GM12878 (cell line): Measurements from ENCODE around the gene ADM2. TPM values are rescaled to one million over a fixed set of nuclear protein-coding genes. Genes with fewer than 3 reads are reported as not detected.
A peak's percentile ranks its signal among the peaks of the same experiment; 100 is the strongest.

Experiments used
- BACH1 ChIP-seq: fragments of 450-650 bp; IDR thresholded peaks from 2 replicates; pipeline ENCODE4 v1.6.1; 2017; ENCODE audit warnings: mild to moderate bottlenecking, borderline replicate concordance
- DPF2 ChIP-seq: fragments of 450-650 bp; IDR thresholded peaks from 2 replicates; pipeline ENCODE4 v1.6.1; 2017; ENCODE audit warnings: mild to moderate bottlenecking
- HDAC6 ChIP-seq: fragments of 200-600 bp; sonication (generic); IDR thresholded peaks from one replicate; pipeline ENCODE4 v1.8.0; 2017; ENCODE audit warnings: antibody characterized with exemption; ENCODE audit not compliant: unreplicated experiment
- HDGF ChIP-seq: fragments of 450-650 bp; IDR thresholded peaks from 2 replicates; pipeline ENCODE4 v1.6.1; 2016; ENCODE audit warnings: antibody characterized with exemption
- JUNB ChIP-seq: IDR thresholded peaks from 2 replicates; pipeline ENCODE4 v1.6.1; 2016; ENCODE audit warnings: antibody characterized with exemption, mild to moderate bottlenecking
- LARP7 ChIP-seq: fragments of 450-650 bp; IDR thresholded peaks from 2 replicates; pipeline ENCODE4 v1.6.1; 2017; ENCODE audit warnings: mild to moderate bottlenecking
- MXI1 ChIP-seq: fragments of 150-350 bp; IDR thresholded peaks from 2 replicates; pipeline ENCODE4 v1.6.1; 2011; ENCODE audit warnings: low read depth, mild to moderate bottlenecking, inconsistent platforms, low read length, improper control_type of control experiment
- NBN ChIP-seq: fragments of 450-650 bp; IDR thresholded peaks from 2 replicates; pipeline ENCODE4 v1.6.1; 2016
- POLR2AphosphoS2 ChIP-seq: IDR thresholded peaks from 2 replicates; pipeline ENCODE4 v1.6.1; 2011; ENCODE audit warnings: low read depth, mild to moderate bottlenecking, low read length, improper control_type of control experiment, moderate library complexity
- POLR2AphosphoS5 ChIP-seq: IDR thresholded peaks from 2 replicates; pipeline ENCODE4 v1.6.1; 2011; ENCODE audit warnings: mild to moderate bottlenecking, low read length, inconsistent platforms
- POU2F2 ChIP-seq: IDR thresholded peaks from 3 replicates; pipeline ENCODE4 v1.6.1; 2011; ENCODE audit warnings: low read depth, mild to moderate bottlenecking, low read length, borderline replicate concordance
- RAD21 ChIP-seq: IDR thresholded peaks from 2 replicates; pipeline ENCODE4 v1.6.1; 2011; ENCODE audit warnings: mild to moderate bottlenecking, low read depth, low read length, moderate library complexity; ENCODE audit not compliant: insufficient read depth
- RELA ChIP-seq: fragments of 450-650 bp; IDR thresholded peaks from 2 replicates; pipeline ENCODE4 v1.8.0; 2014; ENCODE audit warnings: borderline replicate concordance; ENCODE audit not compliant: partially characterized antibody
- SMAD5 ChIP-seq: IDR thresholded peaks from 2 replicates; pipeline ENCODE4 v1.6.1; 2016; ENCODE audit warnings: antibody characterized with exemption, low read depth
- SREBF2 ChIP-seq: IDR thresholded peaks from 2 replicates; pipeline ENCODE4 v1.6.1; 2012; ENCODE audit warnings: mild to moderate bottlenecking, low read length
- TCF12 ChIP-seq: IDR thresholded peaks from 2 replicates; pipeline ENCODE4 v1.6.1; 2011; ENCODE audit warnings: low read depth, mild to moderate bottlenecking, low read length
- polyA plus RNA-seq, 11 experiments: library from polyadenylated mRNA; depleted of rRNA in 4 of 11; unstranded in 6 of 11; stranded (reverse) in 5 of 11; fragments of >200 nt; fragmentation: Nextera tagmentation in 4 of 11; fragmentation: Illumina TruSeq in 1 of 11; extraction: Ambion mirVana in 4 of 11; extraction: Trizol in 1 of 11; gene quantifications; 1 replicate in 1 of 11; 2 replicates in 10 of 11; pipeline versions ENCODE4 v1.2.1 to v1.2.3, GENCODE V29; 2011 to 2016; ENCODE audit warnings: inconsistent platforms in 2 of 11, missing spikeins in 2 of 11, low read depth in 1 of 11
- total RNA-seq, 4 experiments: library from RNA; depleted of rRNA in 3 of 4; stranded (reverse); fragments of >200 nt in 3 of 4; fragmentation: Illumina TruSeq in 1 of 4; extraction: Trizol in 1 of 4; gene quantifications; 2 replicates each; pipeline versions ENCODE4 v1.2.1 to v1.2.3, GENCODE V29; 2013 to 2021
- TF ChIP-seq, protein P1 (sequence below): IDR thresholded peaks from 2 replicates; pipeline ENCODE4 v1.6.1; 2011; ENCODE audit warnings: borderline replicate concordance, low read depth, mild to moderate bottlenecking, moderate library complexity, low read length; ENCODE audit not compliant: insufficient read depth, poor library complexity, severe bottlenecking
- TF ChIP-seq, protein P2 (sequence below): fragments of 450-650 bp; IDR thresholded peaks from 2 replicates; pipeline ENCODE4 v1.6.1; 2017; ENCODE audit warnings: mild to moderate bottlenecking, moderate library complexity
- TF ChIP-seq, protein P3 (sequence below): IDR thresholded peaks from 2 replicates; pipeline ENCODE4 v1.6.1; 2011; ENCODE audit warnings: low read depth, low read length, improper control_type of control experiment, borderline replicate concordance
- TF ChIP-seq, protein P4 (sequence below): fragments of 450-650 bp; IDR thresholded peaks from 2 replicates; pipeline ENCODE4 v1.6.1; 2017; ENCODE audit warnings: mild to moderate bottlenecking, moderate library complexity

ADM2 gene
- total and polyA plus RNA-seq, 10 of the 15 experiments (the other 5 are each of a cell fraction or from before 2014, with no cell fraction given): 0.02 to 0.33 (median 0.12) TPM; not detected in 2

DNA sequence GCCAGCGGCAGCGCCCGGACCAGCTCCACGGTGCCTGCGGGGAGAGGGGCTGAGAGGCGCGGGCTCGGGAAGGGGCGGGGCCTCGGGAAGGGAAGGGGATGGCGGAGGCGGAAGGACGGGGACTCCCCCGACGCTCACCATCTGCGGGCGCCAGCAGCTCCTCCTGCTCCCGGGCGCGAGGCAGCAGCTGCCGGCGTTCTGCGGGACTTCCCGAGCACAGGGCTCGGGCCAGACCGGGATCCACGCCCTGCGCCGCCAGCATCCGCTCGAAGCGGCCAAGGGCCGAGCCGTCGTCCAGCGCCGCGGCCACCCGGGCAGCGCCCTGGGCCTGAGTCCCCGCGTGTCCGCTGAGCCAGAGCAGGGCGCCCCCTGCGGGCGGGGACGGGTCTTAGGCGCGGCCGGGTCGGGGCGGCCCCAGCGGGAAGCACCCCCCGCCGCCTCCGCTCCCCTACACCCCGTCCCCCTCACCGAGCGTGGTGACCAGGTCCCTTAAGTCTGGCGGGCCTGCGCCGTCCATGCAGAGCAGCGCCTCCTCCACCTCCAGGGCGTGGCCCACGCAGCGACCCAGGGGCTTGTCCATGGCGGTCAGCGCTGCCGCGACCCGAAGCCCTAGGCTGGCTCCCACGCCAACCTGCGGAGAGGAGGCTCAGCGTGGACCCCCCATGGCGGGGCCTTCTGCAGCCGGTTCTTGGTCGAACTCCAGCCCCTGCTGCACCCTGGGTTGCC lies 44.9 kb downstream of the ADM2 start (continued):
- TF ChIP-seq BACH1 (peak; percentile 99), POLR2AphosphoS5 (peak; percentile 61), JUNB (no peak), SREBF2 (no peak), NBN (peak; percentile 59), SMAD5 (no peak; the same call in 1 of the 2 replicates), POLR2AphosphoS2 (no peak), TCF12 (peak; percentile 83), HDAC6 (peak; percentile 40), MXI1 (peak; percentile 13; the same call in 1 of the 2 replicates), LARP7 (peak; percentile 75), HDGF (no peak), RAD21 (peak; percentile 30; the same call in 1 of the 2 replicates), POU2F2 (peak; percentile 28; the same call in 1 of the 3 replicates), DPF2 (peak; percentile 92), RELA (peak; percentile 69)
- TF ChIP-seq, protein P1, sequence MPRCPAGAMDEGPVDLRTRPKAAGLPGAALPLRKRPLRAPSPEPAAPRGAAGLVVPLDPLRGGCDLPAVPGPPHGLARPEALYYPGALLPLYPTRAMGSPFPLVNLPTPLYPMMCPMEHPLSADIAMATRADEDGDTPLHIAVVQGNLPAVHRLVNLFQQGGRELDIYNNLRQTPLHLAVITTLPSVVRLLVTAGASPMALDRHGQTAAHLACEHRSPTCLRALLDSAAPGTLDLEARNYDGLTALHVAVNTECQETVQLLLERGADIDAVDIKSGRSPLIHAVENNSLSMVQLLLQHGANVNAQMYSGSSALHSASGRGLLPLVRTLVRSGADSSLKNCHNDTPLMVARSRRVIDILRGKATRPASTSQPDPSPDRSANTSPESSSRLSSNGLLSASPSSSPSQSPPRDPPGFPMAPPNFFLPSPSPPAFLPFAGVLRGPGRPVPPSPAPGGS: peak; percentile 68
- TF ChIP-seq, protein P2, sequence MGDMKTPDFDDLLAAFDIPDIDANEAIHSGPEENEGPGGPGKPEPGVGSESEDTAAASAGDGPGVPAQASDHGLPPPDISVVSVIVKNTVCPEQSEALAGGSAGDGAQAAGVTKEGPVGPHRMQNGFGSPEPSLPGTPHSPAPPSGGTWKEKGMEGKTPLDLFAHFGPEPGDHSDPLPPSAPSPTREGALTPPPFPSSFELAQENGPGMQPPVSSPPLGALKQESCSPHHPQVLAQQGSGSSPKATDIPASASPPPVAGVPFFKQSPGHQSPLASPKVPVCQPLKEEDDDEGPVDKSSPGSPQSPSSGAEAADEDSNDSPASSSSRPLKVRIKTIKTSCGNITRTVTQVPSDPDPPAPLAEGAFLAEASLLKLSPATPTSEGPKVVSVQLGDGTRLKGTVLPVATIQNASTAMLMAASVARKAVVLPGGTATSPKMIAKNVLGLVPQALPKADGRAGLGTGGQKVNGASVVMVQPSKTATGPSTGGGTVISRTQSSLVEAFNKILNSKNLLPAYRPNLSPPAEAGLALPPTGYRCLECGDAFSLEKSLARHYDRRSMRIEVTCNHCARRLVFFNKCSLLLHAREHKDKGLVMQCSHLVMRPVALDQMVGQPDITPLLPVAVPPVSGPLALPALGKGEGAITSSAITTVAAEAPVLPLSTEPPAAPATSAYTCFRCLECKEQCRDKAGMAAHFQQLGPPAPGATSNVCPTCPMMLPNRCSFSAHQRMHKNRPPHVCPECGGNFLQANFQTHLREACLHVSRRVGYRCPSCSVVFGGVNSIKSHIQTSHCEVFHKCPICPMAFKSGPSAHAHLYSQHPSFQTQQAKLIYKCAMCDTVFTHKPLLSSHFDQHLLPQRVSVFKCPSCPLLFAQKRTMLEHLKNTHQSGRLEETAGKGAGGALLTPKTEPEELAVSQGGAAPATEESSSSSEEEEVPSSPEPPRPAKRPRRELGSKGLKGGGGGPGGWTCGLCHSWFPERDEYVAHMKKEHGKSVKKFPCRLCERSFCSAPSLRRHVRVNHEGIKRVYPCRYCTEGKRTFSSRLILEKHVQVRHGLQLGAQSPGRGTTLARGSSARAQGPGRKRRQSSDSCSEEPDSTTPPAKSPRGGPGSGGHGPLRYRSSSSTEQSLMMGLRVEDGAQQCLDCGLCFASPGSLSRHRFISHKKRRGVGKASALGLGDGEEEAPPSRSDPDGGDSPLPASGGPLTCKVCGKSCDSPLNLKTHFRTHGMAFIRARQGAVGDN: peak; percentile 94
- TF ChIP-seq, protein P3, sequence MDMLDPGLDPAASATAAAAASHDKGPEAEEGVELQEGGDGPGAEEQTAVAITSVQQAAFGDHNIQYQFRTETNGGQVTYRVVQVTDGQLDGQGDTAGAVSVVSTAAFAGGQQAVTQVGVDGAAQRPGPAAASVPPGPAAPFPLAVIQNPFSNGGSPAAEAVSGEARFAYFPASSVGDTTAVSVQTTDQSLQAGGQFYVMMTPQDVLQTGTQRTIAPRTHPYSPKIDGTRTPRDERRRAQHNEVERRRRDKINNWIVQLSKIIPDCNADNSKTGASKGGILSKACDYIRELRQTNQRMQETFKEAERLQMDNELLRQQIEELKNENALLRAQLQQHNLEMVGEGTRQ: no peak; the same call in 1 of the 2 replicates
- TF ChIP-seq, protein P4, sequence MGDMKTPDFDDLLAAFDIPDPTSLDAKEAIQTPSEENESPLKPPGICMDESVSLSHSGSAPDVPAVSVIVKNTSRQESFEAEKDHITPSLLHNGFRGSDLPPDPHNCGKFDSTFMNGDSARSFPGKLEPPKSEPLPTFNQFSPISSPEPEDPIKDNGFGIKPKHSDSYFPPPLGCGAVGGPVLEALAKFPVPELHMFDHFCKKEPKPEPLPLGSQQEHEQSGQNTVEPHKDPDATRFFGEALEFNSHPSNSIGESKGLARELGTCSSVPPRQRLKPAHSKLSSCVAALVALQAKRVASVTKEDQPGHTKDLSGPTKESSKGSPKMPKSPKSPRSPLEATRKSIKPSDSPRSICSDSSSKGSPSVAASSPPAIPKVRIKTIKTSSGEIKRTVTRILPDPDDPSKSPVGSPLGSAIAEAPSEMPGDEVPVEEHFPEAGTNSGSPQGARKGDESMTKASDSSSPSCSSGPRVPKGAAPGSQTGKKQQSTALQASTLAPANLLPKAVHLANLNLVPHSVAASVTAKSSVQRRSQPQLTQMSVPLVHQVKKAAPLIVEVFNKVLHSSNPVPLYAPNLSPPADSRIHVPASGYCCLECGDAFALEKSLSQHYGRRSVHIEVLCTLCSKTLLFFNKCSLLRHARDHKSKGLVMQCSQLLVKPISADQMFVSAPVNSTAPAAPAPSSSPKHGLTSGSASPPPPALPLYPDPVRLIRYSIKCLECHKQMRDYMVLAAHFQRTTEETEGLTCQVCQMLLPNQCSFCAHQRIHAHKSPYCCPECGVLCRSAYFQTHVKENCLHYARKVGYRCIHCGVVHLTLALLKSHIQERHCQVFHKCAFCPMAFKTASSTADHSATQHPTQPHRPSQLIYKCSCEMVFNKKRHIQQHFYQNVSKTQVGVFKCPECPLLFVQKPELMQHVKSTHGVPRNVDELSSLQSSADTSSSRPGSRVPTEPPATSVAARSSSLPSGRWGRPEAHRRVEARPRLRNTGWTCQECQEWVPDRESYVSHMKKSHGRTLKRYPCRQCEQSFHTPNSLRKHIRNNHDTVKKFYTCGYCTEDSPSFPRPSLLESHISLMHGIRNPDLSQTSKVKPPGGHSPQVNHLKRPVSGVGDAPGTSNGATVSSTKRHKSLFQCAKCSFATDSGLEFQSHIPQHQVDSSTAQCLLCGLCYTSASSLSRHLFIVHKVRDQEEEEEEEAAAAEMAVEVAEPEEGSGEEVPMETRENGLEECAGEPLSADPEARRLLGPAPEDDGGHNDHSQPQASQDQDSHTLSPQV: peak; percentile 87
